ENCODE measurements around the gene MYO1H. TPM values are rescaled to one million over a fixed set of nuclear protein-coding genes. Genes with fewer than 3 reads are reported as not detected.
A peak's percentile ranks its signal among the peaks of the same experiment; 100 is the strongest.

The MYO1H gene
- total and polyA plus RNA-seq, 2 of the 13 experiments (the other 11 are each of a cell fraction or from before 2014, with no cell fraction given), result not detected

GRCh38 chr12:109307051-109307450 is 40.6 kb upstream of the MYO1H start (continued):
- TF ChIP-seq JDP2 (CRISPR knock-in tag; IDR thresholded peaks at IDR 0.05; ENCODE audit: borderline replicate concordance) (no peak), E2F1 (CRISPR knock-in tag; IDR thresholded peaks at IDR 0.05) (no peak), ZNF75D (CRISPR knock-in tag; IDR thresholded peaks at IDR 0.05; ENCODE audit: borderline replicate concordance) (no peak), HIVEP1 (CRISPR knock-in tag; IDR thresholded peaks at IDR 0.05) (peak; percentile 76; the same call in 1 of the 2 replicates), GABPB1 (CRISPR knock-in tag; IDR thresholded peaks at IDR 0.05) (no peak), CERS6 (CRISPR knock-in tag; IDR thresholded peaks at IDR 0.05) (no peak), NFKBIZ (CRISPR knock-in tag; IDR thresholded peaks at IDR 0.05) (no peak), NFATC3 (CRISPR knock-in tag; IDR thresholded peaks at IDR 0.05) (no peak), ZBTB2 (CRISPR knock-in tag; IDR thresholded peaks at IDR 0.05; ENCODE audit: low read depth) (no peak), DZIP1 (CRISPR knock-in tag; IDR thresholded peaks at IDR 0.05) (no peak), NFYB (CRISPR knock-in tag; IDR thresholded peaks at IDR 0.05) (no peak), ATF7-NPFF (CRISPR knock-in tag; IDR thresholded peaks at IDR 0.05; ENCODE audit: low read depth) (no peak), SMARCC2 (IDR thresholded peaks at IDR 0.05) (no peak), ZNF543 (CRISPR knock-in tag; IDR thresholded peaks at IDR 0.05) (no peak), RFX3 (CRISPR knock-in tag; IDR thresholded peaks at IDR 0.05) (no peak), SRSF9 (IDR thresholded peaks at IDR 0.05; ENCODE audit: borderline replicate concordance, insufficient read depth, low read depth, low read length, poor library complexity, severe bottlenecking) (no peak), CENPX (CRISPR knock-in tag; IDR thresholded peaks at IDR 0.05) (no peak), ATM (IDR thresholded peaks at IDR 0.05; ENCODE audit: borderline replicate concordance) (no peak), ZNF232 (CRISPR knock-in tag; IDR thresholded peaks at IDR 0.05; ENCODE audit: borderline replicate concordance) (no peak), NFKB2 (CRISPR knock-in tag; IDR thresholded peaks at IDR 0.05; ENCODE audit: borderline replicate concordance) (peak; percentile 33; the same call in 1 of the 2 replicates), DDIT3 (CRISPR knock-in tag; IDR thresholded peaks at IDR 0.05) (no peak), U2AF2 (IDR thresholded peaks at IDR 0.05; ENCODE audit: low read depth, low read length) (no peak), RORA (CRISPR knock-in tag; IDR thresholded peaks at IDR 0.05) (peak; percentile 36; the same call in 1 of the 2 replicates), ATF5 (CRISPR knock-in tag; IDR thresholded peaks at IDR 0.05; ENCODE audit: low read depth) (no peak), MIER3 (CRISPR knock-in tag; IDR thresholded peaks at IDR 0.05; ENCODE audit: borderline replicate concordance) (no peak)

All from HepG2 (cell line).